HepG2 (cell line): ENCODE results near the gene WDR59. TPM values are rescaled to one million over a fixed set of nuclear protein-coding genes. Genes with fewer than 3 reads are reported as not detected.

ENCODE experiments used
- CEBPZ ChIP-seq: IDR thresholded peaks from 2 replicates; pipeline ENCODE4 v1.6.1; 2012; ENCODE audit warnings: low read length, improper control_type of control experiment
- ELF1 ChIP-seq: sonication (generic); formaldehyde crosslinking; IDR thresholded peaks from 2 replicates; pipeline ENCODE4 v1.4.0; 2020; ENCODE audit warnings: missing genetic modification reagents
- GFI1 ChIP-seq: sonication (generic); formaldehyde crosslinking; IDR thresholded peaks from 2 replicates; pipeline ENCODE4 v1.5.0; 2020; ENCODE audit warnings: missing genetic modification reagents, mild to moderate bottlenecking, borderline replicate concordance
- HOXA7 ChIP-seq: sonication (generic); formaldehyde crosslinking; IDR thresholded peaks from 2 replicates; pipeline ENCODE4 v1.8.1; 2022; ENCODE audit warnings: mild to moderate bottlenecking, missing genetic modification reagents, moderate library complexity
- MLLT10 ChIP-seq: sonication (generic); formaldehyde crosslinking; IDR thresholded peaks from 2 replicates; pipeline ENCODE4 v1.4.0; 2020; ENCODE audit warnings: missing genetic modification reagents
- PREB ChIP-seq: sonication (generic); formaldehyde crosslinking; IDR thresholded peaks from 2 replicates; pipeline ENCODE4 v1.4.0; 2020; ENCODE audit warnings: missing genetic modification reagents
- TAF15 ChIP-seq: fragments of 200-400 bp; formaldehyde crosslinking; IDR thresholded peaks from one replicate; pipeline ENCODE4 v1.6.1; 2018; ENCODE audit warnings: mild to moderate bottlenecking, low read depth, low read length; ENCODE audit not compliant: poor library complexity, severe bottlenecking
- TCF7L2 ChIP-seq: IDR thresholded peaks from 2 replicates; pipeline ENCODE4 v1.6.1; 2011; ENCODE audit warnings: mild to moderate bottlenecking, low read depth, low read length, moderate library complexity
- ZBTB1 ChIP-seq: sonication (generic); formaldehyde crosslinking; IDR thresholded peaks from 2 replicates; pipeline ENCODE4 v1.4.0; 2020; ENCODE audit warnings: missing genetic modification reagents, borderline replicate concordance
- ZFP62 ChIP-seq: sonication (generic); formaldehyde crosslinking; IDR thresholded peaks from 2 replicates; pipeline ENCODE4 v1.4.0; 2020; ENCODE audit warnings: missing genetic modification reagents
- ZNF101 ChIP-seq: sonication (generic); formaldehyde crosslinking; IDR thresholded peaks from 2 replicates; pipeline ENCODE4 v1.4.0; 2020; ENCODE audit warnings: mild to moderate bottlenecking, low read depth, missing genetic modification reagents, borderline replicate concordance
- ZNF318 ChIP-seq: sonication (generic); formaldehyde crosslinking; IDR thresholded peaks from 2 replicates; pipeline ENCODE4 v1.4.0; 2020; ENCODE audit warnings: mild to moderate bottlenecking, missing genetic modification reagents
- ZNF749 ChIP-seq: sonication (generic); formaldehyde crosslinking; IDR thresholded peaks from 2 replicates; pipeline ENCODE4 v1.8.0; 2022; ENCODE audit warnings: mild to moderate bottlenecking, missing genetic modification reagents, moderate library complexity, borderline replicate concordance
- polyA plus RNA-seq, 8 experiments: library from polyadenylated mRNA; depleted of rRNA in 3 of 8; stranded (reverse) in 7 of 8; unstranded in 1 of 8; fragments of >200 nt; fragmentation: Illumina TruSeq in 4 of 8; extraction: Trizol in 4 of 8; gene quantifications; 2 replicates each; pipeline versions ENCODE4 v1.2.1 to v1.2.3, GENCODE V29; 2011 to 2016; ENCODE audit warnings: low read depth in 4 of 8, missing spikeins in 1 of 8, mixed read lengths in 1 of 8; ENCODE audit not compliant: insufficient read depth in 1 of 8
- total RNA-seq, 5 experiments: library from RNA; depleted of rRNA; stranded (reverse); fragments of >200 nt; fragmentation: Illumina TruSeq; extraction: Trizol; gene quantifications; 2 replicates each; pipeline ENCODE4 v1.2.3, GENCODE V29; 2016; ENCODE audit warnings: low read depth in 1 of 5

Gene WDR59
- total and polyA plus RNA-seq, 2 of the 13 experiments (the other 11 are each of a cell fraction or from before 2014, with no cell fraction given), result 65.2 to 306 TPM

- no peak for TF ChIP-seq TAF15
- TF ChIP-seq HOXA7 (CRISPR knock-in tag), result no peak
- TF ChIP-seq ZBTB1, result no peak
- peak; percentile 56; the same call in 1 of the 2 replicates for TF ChIP-seq ZFP62 (CRISPR knock-in tag)
- 0 out of 2 replicates have a peak, but pooled peaks have one; percentile 42 for TF ChIP-seq ZNF101 (CRISPR knock-in tag)
- no peak for TF ChIP-seq ZNF318
- TF ChIP-seq CEBPZ, result no peak
- peak; percentile 14; the same call in 1 of the 2 replicates for TF ChIP-seq ZNF749 (CRISPR knock-in tag)
- no peak for TF ChIP-seq PREB
- TF ChIP-seq ELF1 (CRISPR knock-in tag), result peak; percentile 97
- no peak for TF ChIP-seq TCF7L2
- peak; percentile 66; the same call in 1 of the 2 replicates for TF ChIP-seq GFI1 (CRISPR knock-in tag)
- TF ChIP-seq MLLT10 (CRISPR knock-in tag), result no peak
Measured at GRCh38 chr16:74984529-74985296, at the start of gene WDR59 (continued).
